Activated CD8-positive, alpha-beta memory T cell treated with anti-CD3 and anti-CD28 coated beads, Interleukin-2, amount 50 U/mL, for 1 hour (primary cell): ENCODE data around the gene CTNNA2.

ENCODE experiments used
- DNase-seq: peaks from one replicate; pipeline ENCODE4 v3.0.0-alpha.2; 2020; ENCODE audit errors: extremely low read depth

Gene CTNNA2

DNA sequence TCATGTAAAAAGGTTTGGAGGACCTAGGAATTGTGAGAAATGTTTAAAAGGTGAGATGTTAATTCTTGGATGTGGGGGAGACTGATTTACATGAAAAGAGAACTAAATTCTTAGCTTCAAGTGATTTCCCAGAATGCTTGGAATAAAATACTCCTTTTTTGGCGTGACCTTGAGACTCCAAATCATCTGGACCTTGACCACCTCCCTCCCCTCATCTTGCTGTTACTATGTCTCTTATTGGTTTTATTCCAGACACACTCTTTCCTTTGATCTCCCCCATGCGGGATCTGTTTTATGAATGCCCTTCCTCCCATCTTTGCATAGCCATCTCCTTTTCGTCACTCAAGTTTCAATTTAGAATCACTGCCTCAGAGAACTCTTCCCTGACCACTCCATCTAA lies 811.7 kb downstream of the CTNNA2 start:
- no peak for DNase-seq

DNA sequence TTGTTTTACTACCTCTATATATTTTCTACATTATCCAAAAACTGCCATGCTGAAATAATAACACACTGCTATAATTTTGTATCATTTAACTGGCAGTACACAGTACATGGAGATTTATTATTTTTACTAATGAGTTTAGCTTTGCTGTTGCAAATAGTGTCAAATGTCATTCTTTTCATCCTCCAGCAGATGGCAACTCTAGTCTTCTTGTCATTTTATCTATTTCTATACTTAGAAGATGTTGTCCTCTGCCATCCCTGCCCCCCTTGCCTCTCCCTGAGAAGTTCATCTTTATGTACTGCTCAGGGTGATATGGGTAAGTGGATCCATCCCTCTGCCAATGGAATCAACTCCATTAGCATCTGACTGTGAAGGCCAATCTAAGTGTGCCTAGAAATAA lies 813.4 kb downstream of the CTNNA2 start:
- DNase-seq: no peak

DNA sequence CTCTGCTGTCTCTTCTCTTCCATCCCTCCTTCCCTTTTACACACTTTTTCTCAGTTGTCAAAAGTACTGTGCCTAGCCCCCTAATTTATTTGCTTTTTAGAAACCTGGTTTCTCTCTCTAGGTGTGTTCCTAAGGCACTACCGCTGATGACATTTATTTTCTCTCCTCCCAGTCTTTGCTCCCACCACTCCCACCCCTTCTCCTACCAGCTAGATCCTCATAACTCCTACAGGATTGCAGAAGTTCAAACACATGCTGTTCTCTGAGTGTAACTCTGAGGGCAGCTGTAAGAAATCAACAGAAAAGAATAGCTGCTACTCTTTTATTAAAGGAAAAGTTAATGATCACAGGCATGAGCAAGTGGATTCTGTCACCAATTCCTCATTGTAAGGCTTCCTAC lies 814.0 kb downstream of the CTNNA2 start:
- DNase-seq: no peak

DNA sequence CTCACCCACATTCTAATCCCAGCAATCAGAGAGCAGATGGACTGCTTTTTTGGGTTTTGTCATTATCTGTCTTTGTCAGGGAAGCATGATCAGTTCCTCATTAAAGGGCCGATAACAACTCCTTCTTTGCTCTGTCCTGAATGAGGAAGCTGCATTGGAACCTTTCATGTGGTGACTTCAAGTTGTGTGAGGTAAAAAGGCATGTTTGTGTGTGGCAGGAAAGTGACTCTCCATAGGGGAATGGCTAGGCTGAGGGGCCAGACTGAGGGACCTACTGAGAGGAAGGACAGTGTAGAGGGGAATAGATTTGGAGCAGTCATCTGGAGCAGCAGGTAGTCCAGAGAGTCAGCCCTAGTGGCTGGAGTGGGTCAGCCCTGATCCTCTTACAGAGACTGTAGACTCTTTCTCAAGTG lies 815.3 kb downstream of the CTNNA2 start:
- no peak for DNase-seq

DNA sequence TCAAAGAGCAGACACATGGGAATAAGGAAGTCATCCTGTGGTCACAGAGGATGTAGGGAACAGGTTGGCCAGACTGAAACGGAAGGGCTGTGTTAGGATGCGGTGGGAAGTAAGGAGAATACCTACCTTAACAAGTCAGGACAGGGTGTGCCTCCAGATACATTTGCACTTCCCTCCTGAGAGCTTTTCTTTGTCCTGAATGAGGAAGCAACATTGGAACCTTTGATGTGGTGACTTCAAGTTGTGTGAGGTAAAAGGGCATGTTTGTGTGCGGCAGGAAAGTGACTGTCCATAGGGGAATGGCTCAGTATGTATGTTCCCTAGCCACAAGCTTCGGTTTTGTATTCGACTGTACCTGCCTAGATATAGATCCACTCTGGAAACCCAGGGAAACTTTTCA lies 816.6 kb downstream of the CTNNA2 start:
- DNase-seq: no peak

DNA sequence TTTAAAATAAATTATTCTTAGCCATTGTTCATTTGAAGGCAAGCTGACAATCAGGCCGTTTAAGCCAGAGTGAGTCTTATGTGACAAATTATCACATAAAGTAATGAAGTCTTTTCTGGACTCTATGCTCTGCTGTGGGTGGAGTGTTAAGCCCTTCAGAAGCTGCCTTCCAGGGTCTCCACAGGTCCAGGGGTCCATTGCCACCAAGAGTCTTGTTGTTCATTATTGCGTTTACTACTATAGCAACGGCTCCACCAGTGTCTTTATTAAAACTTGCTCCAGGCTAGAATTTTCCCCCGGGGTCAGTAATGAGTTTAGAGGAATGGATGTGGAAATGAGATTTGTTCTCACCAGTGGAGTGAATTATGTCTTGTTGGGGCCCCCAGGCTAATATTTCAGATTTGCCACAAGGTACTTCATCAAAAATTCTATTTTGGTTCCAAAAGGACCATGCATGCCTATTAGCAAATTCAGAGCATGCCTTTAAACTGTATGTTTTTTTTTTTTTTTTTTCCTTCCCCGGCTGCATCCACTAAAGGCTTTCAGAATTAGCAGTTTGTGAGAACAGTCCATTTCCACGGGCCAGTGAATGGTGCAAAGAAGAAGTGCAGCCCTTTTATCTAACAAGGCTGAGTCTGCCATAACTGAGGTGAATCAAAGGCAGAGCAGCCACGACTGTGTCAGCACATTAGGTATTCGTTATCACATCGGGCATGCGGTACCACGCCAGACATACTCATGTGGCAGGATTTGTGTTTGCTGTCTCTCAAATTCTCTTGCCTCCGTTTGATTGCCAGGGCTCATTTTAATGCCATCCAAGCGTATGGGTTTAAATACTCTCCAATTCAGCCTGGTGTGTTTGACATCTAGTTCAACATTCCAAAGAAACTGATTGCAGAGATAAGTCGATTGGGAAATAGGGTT lies 817.9 kb downstream of the CTNNA2 start:
- DNase-seq: no peak

DNA sequence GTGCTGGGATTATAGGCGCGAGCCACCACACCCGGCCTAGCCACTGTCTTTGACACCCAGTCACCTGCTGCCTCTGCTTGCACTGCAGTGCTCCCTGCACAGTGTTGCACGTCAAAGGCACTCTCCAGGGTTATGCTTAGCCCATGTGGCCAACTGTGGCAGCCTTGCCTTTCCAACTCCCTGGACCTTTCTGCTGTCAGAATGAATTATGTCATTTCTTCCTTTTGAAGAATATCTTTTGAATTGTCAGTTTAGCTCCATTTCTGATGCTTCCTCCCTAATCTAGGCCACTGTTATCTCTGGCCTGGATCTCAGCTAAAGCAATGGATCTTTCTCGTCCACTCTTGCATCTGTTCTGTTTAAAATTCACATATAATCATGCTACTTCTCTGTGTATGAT lies 821.0 kb downstream of the CTNNA2 start:
- no peak for DNase-seq

DNA sequence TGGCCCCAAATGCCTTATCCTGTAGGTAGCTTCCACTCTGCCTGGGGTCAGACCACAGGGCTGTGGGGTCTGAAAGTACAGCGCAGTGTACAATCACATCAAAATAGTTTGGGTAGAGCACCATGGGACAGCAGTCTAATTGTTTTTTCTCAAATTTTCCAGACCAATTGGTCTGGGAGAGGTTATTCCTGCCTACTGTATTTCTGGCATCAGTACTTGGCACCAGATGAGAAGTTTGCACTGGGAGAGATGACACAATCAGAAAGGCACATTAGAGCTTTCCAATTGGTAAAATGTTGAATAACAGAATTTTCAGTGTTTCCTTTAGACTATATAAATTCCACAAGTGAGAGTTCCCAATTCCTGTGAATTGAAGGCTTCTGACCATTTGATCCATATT lies 822.6 kb downstream of the CTNNA2 start:
- DNase-seq: no peak

DNA sequence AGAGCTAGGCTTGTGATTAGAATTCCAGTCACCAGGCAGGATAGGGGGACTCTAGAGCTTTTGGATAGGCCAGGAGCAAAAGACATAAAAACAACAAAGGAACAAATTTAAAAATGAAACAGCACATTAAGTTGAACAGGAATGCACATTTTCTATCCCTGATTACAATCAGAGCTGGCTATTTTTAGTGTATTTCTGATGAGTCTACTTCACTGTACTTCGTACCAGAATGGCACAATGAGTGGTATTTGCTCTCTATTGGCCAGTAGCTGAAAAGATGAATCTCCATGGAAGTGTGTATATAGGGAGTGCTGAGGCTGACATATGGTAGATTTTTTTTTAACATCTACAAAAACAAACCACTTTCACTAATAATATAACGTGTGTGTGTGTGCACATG lies 825.9 kb downstream of the CTNNA2 start:
- no peak for DNase-seq

DNA sequence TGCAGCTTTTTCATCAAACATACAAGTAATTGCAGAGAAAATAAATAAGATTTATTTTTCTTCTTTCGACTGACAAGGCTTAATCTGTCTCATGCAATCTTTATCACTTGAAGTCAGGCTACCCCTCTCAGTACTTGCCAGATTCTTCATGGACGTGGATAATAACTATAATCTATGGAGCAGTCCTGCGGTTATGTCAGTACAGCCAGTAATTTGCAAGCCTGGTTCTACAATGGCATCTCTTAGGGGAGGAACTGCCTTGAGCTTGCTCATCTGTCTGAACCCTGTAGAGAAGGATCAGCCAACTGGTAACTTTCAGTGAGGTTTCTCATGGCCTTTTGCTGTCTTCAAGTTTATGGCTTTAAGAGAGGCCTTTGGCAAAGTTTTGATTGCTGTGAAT lies 827.2 kb downstream of the CTNNA2 start:
- no peak for DNase-seq

DNA sequence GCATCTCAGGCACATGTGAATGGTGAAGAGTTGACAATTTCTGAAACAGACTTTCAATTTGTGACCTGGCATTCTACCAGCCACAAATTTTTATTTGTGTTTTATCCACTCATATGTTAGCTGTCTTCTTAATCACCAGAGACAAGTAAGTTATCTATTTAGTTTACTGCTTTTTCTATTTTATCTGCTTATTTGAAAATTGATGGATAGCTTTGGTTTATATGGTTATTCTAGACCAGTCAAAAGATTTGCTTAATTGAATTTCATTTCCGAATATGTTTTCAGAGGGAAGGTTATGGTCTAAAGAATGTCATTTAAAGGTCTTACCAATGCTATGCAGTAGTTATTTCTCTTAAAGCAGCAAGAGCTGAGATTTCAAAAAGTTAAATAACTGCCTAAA lies 835.2 kb downstream of the CTNNA2 start:
- no peak for DNase-seq

DNA sequence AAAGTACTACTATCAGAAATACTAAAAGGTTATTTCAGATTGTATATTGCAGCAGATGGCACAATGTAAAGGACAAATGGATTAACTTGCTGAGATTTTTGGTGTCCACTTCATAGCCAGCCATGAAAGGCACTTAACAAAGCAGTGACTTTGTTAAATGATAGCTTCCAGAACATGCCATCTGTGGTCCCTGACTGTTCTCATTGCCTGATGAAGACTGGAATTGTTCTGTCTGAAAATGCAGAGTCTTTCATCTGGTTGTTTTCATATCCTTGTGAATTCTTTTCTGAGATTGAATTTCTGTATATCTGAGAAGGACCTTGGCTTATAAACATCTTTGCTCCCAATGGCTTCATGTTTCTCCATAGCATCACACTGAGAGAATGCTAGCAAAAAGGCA lies 836.1 kb downstream of the CTNNA2 start:
- no peak for DNase-seq

DNA sequence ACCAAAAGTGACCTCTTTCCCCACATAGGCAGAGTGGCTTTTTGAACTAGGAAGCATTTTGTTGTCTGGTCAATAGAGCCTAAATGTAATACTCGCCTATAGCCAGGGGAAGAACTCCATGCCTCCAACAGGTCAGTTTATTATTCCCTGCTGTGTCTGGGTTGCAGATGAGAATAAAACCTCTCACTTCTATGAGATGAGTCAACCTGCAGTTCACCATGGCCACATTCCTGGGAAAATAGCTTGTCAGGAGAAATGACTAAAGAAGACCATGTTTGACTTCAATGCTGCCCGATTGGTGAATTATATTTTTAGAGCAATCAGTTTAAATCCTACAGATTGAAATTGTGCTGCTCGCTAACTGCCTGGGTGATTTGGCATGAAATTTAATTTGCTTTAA lies 838.4 kb downstream of the CTNNA2 start:
- DNase-seq: no peak

DNA sequence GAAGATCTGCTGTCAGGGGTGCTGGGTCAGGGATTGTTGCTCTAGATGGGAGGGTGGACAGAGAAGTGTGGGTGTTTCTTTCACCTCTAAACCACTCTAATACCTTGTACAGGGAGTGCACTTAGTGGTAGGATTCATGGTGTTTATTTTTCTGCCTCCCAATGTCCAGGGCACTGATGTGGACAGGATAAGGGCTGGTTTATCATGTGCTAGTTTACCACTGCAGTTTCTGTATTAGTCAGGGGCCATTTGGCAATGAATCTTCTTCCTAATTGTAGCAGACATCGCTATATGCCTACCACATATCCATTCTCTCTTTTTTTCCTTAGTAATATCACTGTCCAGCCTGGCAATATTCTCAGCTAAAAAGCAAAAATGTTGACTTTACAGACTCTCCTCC lies 842.0 kb downstream of the CTNNA2 start:
- no peak for DNase-seq

DNA sequence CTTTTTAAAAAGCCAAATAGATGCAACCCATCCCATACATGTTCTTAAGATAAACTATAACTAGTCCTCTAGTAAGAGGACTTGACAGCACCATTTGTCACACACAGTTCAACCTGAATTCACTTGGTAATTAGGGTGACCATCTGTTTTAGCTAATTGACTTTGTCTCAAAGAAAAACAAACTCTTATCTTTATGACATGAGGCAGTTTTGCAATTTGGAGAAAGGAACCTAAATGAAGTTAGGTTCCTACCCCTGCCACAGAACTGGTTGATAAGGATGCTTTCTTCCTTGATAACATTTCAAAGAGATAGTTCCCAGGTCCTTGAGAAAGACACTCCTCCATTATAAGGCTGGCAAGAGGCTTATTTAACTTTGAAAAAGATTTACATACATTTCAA lies 849.1 kb downstream of the CTNNA2 start:
- no peak for DNase-seq

DNA sequence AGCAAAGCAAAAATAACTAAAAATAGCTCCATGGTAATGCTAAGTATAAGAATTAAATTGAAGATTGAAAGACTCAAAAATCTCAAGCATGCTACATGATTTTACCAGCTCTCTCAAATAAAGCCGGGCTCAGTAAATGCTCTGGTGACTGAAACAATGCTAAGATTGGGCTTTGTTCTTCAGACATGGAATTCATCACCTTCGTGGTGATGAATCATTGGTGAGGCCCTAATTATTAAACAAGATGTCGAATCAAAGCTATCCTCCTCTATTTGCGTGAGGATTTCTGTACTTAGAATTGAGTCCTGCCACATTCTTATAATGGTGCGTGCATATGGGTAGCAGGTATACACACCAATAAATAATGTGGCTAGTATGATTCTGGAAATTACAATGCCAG lies 850.5 kb downstream of the CTNNA2 start:
- DNase-seq: no peak

DNA sequence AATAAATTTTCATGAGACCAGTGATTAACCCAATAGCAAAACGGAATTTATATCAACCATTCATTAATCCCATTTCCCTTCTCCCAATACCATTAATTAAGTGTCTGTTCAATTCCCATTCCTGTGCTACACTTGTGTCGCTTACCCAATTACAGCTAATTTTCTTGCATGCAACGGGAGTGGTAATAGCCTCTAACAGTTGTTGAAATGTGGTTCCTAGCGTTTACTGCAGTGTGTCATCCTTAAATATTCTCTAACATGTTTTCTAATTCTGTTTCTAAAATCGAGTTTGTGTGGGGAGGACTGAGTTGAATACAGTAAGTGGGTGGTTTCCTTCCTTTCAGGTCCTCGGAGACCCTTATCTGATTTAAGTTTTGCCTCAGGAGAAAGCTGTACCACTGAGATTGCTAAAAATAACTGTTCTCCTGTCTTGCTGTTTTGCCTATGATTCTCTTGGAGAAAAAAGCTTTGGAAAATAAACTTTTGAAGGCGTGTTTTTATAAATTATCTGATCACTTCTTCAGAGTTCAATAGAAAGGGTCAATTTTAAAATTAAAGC lies 851.0 kb downstream of the CTNNA2 start:
- no peak for DNase-seq

DNA sequence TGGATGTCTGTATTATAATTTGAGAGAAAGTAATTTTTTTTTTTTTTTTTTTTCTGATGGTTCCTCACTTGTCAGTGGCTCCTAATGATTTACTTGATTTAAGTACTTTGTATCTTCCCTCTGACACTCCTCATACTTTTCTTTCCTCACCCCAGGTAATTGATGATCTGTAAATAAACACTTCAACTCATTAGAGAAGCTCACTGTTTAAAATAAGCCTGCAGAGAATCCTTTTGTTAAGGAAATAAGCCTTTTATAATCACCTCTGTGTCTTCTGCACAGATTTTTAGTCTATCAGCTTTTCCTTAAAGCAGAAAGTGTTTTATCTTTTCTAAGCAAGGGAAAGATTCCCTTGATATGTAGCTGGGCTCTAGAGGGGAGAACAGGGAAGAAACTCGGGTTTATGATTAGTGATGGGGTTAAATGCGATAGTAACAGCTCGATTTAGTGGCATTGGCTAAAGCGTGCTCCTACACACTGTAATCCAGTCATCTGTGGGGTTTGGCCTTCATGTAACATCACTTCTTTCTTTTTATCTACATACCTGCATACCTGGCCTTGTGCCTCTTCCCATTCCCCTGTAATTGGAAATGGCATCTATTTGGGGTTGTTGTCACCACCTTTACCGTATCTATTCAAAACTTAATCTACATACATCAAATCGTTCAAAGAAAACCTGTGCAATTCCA lies 851.8 kb downstream of the CTNNA2 start:
- no peak for DNase-seq

DNA sequence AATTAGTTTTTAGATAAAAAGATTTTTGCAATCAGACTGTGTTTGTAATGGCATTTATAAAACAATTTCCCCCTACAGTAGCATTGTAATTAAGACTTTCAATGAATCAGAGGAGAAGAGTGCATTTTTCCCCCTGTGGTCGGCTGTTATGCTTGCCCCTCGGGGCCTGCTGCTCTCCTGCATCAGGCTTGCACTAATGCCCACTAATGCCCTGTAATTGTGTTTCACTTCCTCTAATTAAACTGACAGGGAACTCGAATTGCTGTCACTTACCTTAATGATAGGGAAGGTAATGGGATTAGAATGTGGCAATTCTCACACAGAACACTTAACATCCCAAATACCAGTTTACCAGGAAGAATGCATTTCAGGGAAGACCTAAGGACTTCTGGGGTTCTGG lies 852.9 kb downstream of the CTNNA2 start:
- DNase-seq: no peak

DNA sequence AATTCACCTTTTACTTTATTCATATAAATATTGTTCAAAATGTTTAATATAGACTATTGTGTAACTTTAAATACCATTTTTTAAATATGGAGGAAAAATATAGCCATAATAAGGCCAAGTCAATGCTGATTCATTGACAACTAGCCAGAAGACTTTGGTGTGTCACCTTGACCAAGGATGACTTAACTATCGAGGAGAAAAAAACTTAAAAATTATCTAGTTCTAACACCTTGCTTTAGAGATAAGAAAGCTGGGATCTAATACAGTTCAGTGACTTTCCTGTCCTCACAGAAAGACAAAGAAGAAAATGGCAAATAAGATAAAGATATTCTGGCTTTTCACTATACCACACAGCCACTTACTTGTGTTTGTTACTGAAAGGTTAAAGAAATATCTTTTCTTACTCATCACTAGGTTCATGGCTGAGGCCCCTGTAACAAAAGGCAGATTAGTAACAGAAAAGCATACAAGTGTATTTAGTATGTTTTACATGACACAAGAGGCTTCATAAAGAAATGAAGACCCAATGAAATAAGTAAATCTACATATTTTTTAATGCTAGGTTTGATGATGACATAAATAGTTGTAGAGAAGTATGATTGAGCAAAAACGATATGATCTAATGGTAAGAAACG lies 857.6 kb downstream of the CTNNA2 start:
- no peak for DNase-seq

DNA sequence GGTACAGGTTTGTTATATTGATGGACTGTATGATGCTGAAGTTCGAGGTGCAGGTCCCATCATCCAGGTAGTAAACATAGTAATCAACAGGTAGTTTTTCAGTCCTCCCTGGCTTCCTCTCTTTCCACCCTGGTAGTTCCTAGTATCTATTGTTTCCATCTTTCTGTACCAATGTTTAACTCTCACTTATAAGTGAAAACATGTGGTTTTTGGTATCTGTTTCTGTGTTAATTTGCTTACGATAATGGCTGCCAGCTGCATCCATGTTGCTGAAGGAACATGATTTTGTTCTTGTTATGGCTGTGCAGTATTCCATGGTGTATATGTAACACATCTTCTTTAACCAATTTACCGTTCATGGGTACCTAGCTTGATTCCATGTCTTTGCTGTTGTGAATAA lies 861.3 kb downstream of the CTNNA2 start:
- no peak for DNase-seq

DNA sequence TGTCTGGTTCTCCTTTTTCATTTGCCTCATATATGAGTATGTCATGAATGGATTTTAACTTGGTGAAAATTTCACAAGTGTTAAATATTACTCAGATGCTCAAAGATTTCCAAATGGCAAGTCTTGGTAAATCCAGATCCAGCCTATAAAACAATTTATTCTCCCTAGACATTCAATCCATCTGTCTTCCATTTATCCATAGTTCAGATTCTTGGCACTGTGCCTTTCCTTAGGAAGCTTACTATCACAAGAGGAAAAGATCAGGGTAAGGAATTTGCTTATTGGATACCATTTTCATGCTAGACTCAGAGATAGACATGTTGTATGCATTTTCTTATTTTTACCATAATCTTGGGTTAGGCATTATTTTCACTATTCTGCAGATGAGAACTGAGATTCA lies 864.2 kb downstream of the CTNNA2 start:
- DNase-seq: no peak

DNA sequence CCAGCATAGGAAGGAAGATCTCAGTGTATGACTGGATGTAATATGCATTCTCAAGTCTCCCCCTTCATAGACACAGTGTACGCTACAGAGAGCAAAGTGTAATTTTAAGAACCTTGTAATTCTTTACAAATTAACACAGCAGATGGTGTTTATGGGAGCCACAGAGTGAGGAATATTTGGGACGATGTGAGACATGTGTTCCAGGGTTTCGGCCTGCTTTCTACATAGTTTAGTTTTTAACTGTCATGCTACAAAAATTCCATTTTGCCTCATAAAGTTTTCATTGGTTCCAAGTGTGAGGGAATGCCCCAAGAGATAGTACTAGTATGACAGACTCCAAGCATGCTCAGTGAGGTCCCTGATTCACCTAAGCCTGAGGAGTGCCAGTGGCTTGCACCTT lies 867.9 kb downstream of the CTNNA2 start:
- no peak for DNase-seq
